GM12878 (cell line): ENCODE data around the gene EVI5L. TPM values are rescaled to one million over a fixed set of nuclear protein-coding genes. Genes with fewer than 3 reads are reported as not detected.

Source experiments
- ATAC-seq: fragments of 200-7000 bp; cut with Tn5 transposase; 3 replicates; pipeline ENCODE4 v1.9.1; 2020; ENCODE audit warnings: mild to moderate bottlenecking, moderate library complexity
- BruUV-seq: library from RNA; stranded (reverse); fragments of 400-500 nt; replicated peaks from 2 replicates; lab custom pipeline; 2021; lab: Mats Ljungman, UMichigan
- CTCF ChIA-PET: fragments of 300-600 bp; sonication (Branson Sonifier 250); formaldehyde crosslinking; extraction: SDS; loops from one replicate; lab custom pipeline; 2021; ENCODE audit warnings: inconsistent platforms; lab: Yijun Ruan, JAX
- POLR2A ChIA-PET: fragments of 350-600 bp; formaldehyde crosslinking; extraction: SDS; loops from one replicate; lab custom pipeline; 2021; ENCODE audit warnings: inconsistent platforms; lab: Charles Lee
- RAD21 ChIA-PET: fragments of 300-600 bp; sonication (Branson Sonifier 250); formaldehyde crosslinking; loops from one replicate; lab custom pipeline; 2023; ENCODE audit warnings: antibody characterized with exemption; ENCODE audit not compliant: unreplicated experiment; lab: Charles Lee
- SMC1A ChIA-PET: fragments of 300-600 bp; sonication (Branson Sonifier 250); formaldehyde crosslinking; loops from one replicate; lab custom pipeline; 2023; ENCODE audit not compliant: unreplicated experiment, uncharacterized antibody; lab: Charles Lee
- DNase-seq: peaks from one replicate; pipeline ENCODE4 v3.0.0-alpha.2; 2011; ENCODE audit warnings: low read depth, low spot score
- FAIRE-seq: peaks from 3 replicates; lab custom pipeline; 2011; peaks lifted over from hg19 to GRCh38; lab: Jason Lieb, UNC
- H2AFZ ChIP-seq: 2 replicates; pipeline ENCODE4 v1.6.0; 2011; ENCODE audit warnings: low read depth, low read length, control low read depth; ENCODE audit not compliant: control insufficient read depth
- H3K27ac ChIP-seq: 2 replicates; pipeline ENCODE4 v1.5.1; 2011; ENCODE audit warnings: control low read depth; ENCODE audit not compliant: control insufficient read depth, insufficient read depth
- H3K27me3 ChIP-seq, 2 experiments: replicated peaks in 1 of 2; 2 replicates each; pipeline versions ENCODE4 v1.6.0 to v1.6.1; 2011; ENCODE audit warnings: low read length in 1 of 2; ENCODE audit not compliant: control insufficient read depth in 2 of 2, insufficient read depth in 2 of 2
- H3K36me3 ChIP-seq, 2 experiments: 2 replicates each; pipeline ENCODE4 v1.5.1; 2011; ENCODE audit warnings: low read length in 1 of 2; ENCODE audit not compliant: control insufficient read depth in 2 of 2, insufficient read depth in 2 of 2
- H3K4me1 ChIP-seq: 2 replicates; pipeline ENCODE4 v1.6.1; 2011; ENCODE audit warnings: mild to moderate bottlenecking, low read length, moderate library complexity, mixed read lengths; ENCODE audit not compliant: control insufficient read depth, insufficient read depth
- H3K4me2 ChIP-seq: 2 replicates; pipeline ENCODE4 v1.6.0; 2011; ENCODE audit warnings: control low read depth; ENCODE audit not compliant: control insufficient read depth, insufficient read depth
- H3K4me3 ChIP-seq: fragments of 200-600 bp; sonication (generic); 2 replicates; pipeline ENCODE4 v1.5.1; 2016
- H3K79me2 ChIP-seq: 2 replicates; pipeline ENCODE4 v1.6.0; 2011; ENCODE audit warnings: low read length; ENCODE audit not compliant: control insufficient read depth, insufficient read depth
- H3K9ac ChIP-seq: 2 replicates; pipeline ENCODE4 v1.8.0; 2011; ENCODE audit warnings: low read length, control low read depth, mixed read lengths; ENCODE audit not compliant: control insufficient read depth, insufficient read depth
- H3K9me3 ChIP-seq: replicated peaks from 3 replicates; pipeline ENCODE4 v1.5.1; 2011; ENCODE audit warnings: mild to moderate bottlenecking, low read length; ENCODE audit not compliant: control insufficient read depth, insufficient read depth
- H4K20me1 ChIP-seq: 2 replicates; pipeline ENCODE4 v1.6.0; 2011; ENCODE audit not compliant: control insufficient read depth, insufficient read depth
- ATF7 ChIP-seq: fragments of 450-650 bp; IDR thresholded peaks from 2 replicates; pipeline ENCODE4 v1.6.1; 2016; ENCODE audit warnings: low read depth, mild to moderate bottlenecking
- BMI1 ChIP-seq: fragments of 450-650 bp; IDR thresholded peaks from 2 replicates; pipeline ENCODE4 v1.6.1; 2016; ENCODE audit warnings: mild to moderate bottlenecking, moderate library complexity, borderline replicate concordance
- BRCA1 ChIP-seq: IDR thresholded peaks from 2 replicates; pipeline ENCODE4 v1.6.1; 2011; ENCODE audit warnings: low read depth, low read length, improper control_type of control experiment
- CBX3 ChIP-seq: fragments of 200-600 bp; sonication (generic); IDR thresholded peaks from 2 replicates; pipeline ENCODE4 v1.6.1; 2016; ENCODE audit warnings: low read depth, borderline replicate concordance
- CREB1 ChIP-seq: IDR thresholded peaks from 2 replicates; pipeline ENCODE4 v1.6.1; 2012; ENCODE audit warnings: low read depth, mild to moderate bottlenecking, inconsistent platforms
- EED ChIP-seq: sonication (generic); IDR thresholded peaks from 2 replicates; pipeline ENCODE4 v1.6.1; 2016; ENCODE audit warnings: antibody characterized with exemption, low read depth
- IKZF1 ChIP-seq: fragments of 450-650 bp; conservative IDR thresholded peaks from 2 replicates; pipeline ENCODE4 v1.6.1; 2017; ENCODE audit warnings: antibody characterized with exemption, mild to moderate bottlenecking
- KDM1A ChIP-seq: fragments of 200-600 bp; sonication (generic); IDR thresholded peaks from 2 replicates; pipeline ENCODE4 v1.6.1; 2016; ENCODE audit warnings: borderline replicate concordance
- KLF5 ChIP-seq: fragments of 450-650 bp; IDR thresholded peaks from 2 replicates; pipeline ENCODE4 v1.6.1; 2014; ENCODE audit warnings: mild to moderate bottlenecking; ENCODE audit not compliant: partially characterized antibody
- MEF2B ChIP-seq: fragments of 450-650 bp; IDR thresholded peaks from 2 replicates; pipeline ENCODE4 v1.6.1; 2018; ENCODE audit warnings: mild to moderate bottlenecking, moderate library complexity; ENCODE audit not compliant: partially characterized antibody, poor library complexity, severe bottlenecking
- PML ChIP-seq: IDR thresholded peaks from 2 replicates; pipeline ENCODE4 v1.6.1; 2012; ENCODE audit warnings: low read length, inconsistent platforms
- RB1 ChIP-seq: fragments of 450-650 bp; formaldehyde crosslinking; IDR thresholded peaks from 2 replicates; pipeline ENCODE4 v1.6.1; 2017; ENCODE audit warnings: mild to moderate bottlenecking, borderline replicate concordance
- WRNIP1 ChIP-seq: IDR thresholded peaks from 2 replicates; pipeline ENCODE4 v1.6.1; 2011; ENCODE audit warnings: low read depth, low read length, improper control_type of control experiment, borderline replicate concordance
- WGBS: methylation state at CpG from one replicate; pipeline ENCODE4 v1.1.6; 2016; ENCODE audit warnings: low lambda C conversion rate; ENCODE audit not compliant: insufficient replicate concordance, insufficient coverage; ENCODE audit errors: missing lambda C conversion rate; 5-methylcytosine and 5-hydroxymethylcytosine counted together
- in situ Hi-C: fragments of 300-500 bp; cut with MboI; formaldehyde crosslinking; loops from 9 replicates; pipeline ENCODE4 v1.14.3; 2018; ENCODE audit warnings: mixed read lengths
- intact Hi-C: fragments of 100-400 bp; cut with micrococcal nuclease; formaldehyde crosslinking; loops from one replicate; pipeline ENCODE4 v1.14.2; 2022; ENCODE audit not compliant: unreplicated experiment
- polyA plus RNA-seq, 11 experiments: library from polyadenylated mRNA; depleted of rRNA in 4 of 11; unstranded in 6 of 11; stranded (reverse) in 5 of 11; fragments of >200 nt; fragmentation: Nextera tagmentation in 4 of 11; fragmentation: Illumina TruSeq in 1 of 11; extraction: Ambion mirVana in 4 of 11; extraction: Trizol in 1 of 11; gene quantifications; 1 replicate in 1 of 11; 2 replicates in 10 of 11; pipeline versions ENCODE4 v1.2.1 to v1.2.3, GENCODE V29; 2011 to 2016; ENCODE audit warnings: inconsistent platforms in 2 of 11, missing spikeins in 2 of 11, low read depth in 1 of 11
- total RNA-seq, 4 experiments: library from RNA; depleted of rRNA in 3 of 4; stranded (reverse); fragments of >200 nt in 3 of 4; fragmentation: Illumina TruSeq in 1 of 4; extraction: Trizol in 1 of 4; gene quantifications; 2 replicates each; pipeline versions ENCODE4 v1.2.1 to v1.2.3, GENCODE V29; 2013 to 2021
- TF ChIP-seq, protein P1 (sequence below): IDR thresholded peaks from 2 replicates; pipeline ENCODE4 v1.6.1; 2012; ENCODE audit warnings: mild to moderate bottlenecking, low read depth, low read length
- TF ChIP-seq, protein P2 (sequence below): IDR thresholded peaks from 2 replicates; pipeline ENCODE4 v1.6.1; 2011; ENCODE audit warnings: low read depth, mild to moderate bottlenecking, low read length, moderate library complexity, borderline replicate concordance; ENCODE audit errors: extremely low read depth
- TF ChIP-seq, protein P3 (sequence below): fragments of 450-650 bp; formaldehyde crosslinking; IDR thresholded peaks from 2 replicates; pipeline ENCODE4 v1.4.0; 2020; ENCODE audit warnings: mild to moderate bottlenecking, moderate library complexity

EVI5L gene
- total and polyA plus RNA-seq, 10 of the 15 experiments (the other 5 are each of a cell fraction or from before 2014, with no cell fraction given), result 0.23 to 13.8 (median 5.0) TPM

DNA sequence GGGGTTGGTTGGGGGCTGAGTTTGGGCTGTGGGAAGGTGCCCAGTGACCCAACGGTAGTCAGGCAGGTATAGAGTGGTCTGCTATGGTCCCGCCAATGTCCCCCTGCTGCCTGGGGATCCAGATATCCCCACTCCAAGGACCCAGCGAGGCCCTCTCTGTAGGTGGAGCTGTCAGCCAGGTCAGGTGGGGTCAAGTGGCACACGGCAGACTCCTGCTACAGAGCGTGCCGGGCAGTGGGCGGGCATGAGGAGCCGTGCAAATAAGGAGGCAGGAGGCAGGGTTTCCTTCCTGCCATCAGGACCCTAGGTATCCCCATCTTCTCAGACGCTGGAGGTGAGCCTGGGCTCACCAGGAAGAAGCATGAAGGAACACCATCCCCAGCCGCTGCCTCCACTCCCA, 14.9 kb downstream of the EVI5L start (continued):
- TF ChIP-seq CREB1 (no peak), IKZF1 (no peak), WRNIP1 (no peak), KLF5 (no peak)
- TF ChIP-seq, protein P1, sequence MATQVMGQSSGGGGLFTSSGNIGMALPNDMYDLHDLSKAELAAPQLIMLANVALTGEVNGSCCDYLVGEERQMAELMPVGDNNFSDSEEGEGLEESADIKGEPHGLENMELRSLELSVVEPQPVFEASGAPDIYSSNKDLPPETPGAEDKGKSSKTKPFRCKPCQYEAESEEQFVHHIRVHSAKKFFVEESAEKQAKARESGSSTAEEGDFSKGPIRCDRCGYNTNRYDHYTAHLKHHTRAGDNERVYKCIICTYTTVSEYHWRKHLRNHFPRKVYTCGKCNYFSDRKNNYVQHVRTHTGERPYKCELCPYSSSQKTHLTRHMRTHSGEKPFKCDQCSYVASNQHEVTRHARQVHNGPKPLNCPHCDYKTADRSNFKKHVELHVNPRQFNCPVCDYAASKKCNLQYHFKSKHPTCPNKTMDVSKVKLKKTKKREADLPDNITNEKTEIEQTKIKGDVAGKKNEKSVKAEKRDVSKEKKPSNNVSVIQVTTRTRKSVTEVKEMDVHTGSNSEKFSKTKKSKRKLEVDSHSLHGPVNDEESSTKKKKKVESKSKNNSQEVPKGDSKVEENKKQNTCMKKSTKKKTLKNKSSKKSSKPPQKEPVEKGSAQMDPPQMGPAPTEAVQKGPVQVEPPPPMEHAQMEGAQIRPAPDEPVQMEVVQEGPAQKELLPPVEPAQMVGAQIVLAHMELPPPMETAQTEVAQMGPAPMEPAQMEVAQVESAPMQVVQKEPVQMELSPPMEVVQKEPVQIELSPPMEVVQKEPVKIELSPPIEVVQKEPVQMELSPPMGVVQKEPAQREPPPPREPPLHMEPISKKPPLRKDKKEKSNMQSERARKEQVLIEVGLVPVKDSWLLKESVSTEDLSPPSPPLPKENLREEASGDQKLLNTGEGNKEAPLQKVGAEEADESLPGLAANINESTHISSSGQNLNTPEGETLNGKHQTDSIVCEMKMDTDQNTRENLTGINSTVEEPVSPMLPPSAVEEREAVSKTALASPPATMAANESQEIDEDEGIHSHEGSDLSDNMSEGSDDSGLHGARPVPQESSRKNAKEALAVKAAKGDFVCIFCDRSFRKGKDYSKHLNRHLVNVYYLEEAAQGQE, result no peak

DNA sequence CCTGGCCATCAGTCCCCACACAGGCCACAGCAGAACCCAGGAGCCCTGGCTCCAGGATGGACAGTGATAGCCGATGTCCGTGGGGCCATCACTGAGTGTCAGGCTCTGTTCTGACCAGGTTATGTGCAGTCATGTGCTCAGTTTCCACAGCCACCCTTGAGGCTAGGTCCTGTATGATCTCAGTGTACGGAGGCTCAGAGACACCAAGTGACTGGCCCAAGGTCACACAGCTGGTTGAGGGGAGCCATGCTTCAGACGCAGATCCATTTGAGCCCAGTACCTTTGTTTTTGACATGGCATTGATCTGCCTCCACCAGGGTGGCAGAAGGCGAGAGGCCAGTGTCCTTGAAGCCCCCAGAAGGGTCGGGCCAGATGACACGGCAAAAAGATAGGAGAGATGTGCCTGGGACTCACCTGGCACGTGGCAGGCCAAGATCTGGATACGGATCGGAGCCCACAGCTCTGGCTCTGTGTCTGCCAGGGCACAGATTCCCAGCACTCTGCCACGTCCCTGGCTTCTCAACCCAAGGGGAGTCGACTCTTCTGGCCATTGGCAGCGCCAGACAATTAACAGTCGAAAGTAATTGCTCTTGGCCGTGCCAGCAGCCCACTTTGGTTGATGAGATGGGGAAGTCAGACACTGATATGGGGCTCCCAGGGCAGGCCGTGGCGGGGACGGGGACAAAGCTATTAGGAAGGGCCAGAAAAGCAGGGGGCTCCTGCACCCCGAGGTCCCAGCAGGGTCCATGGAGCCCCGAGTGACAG, 15.6 kb downstream of the EVI5L start:
- H3K27me3 ChIP-seq, result no peaks in the 10 kb centered on the region
- 76% methylated on average over 20 of the region's 20 CpGs for WGBS
- no peaks in the 10 kb centered on the region for H3K79me2 ChIP-seq
- peaks cover 3% of the 10 kb centered on the region; the same call in 1 of the 2 replicates for H3K4me1 ChIP-seq
- no peaks in the 10 kb centered on the region for H3K36me3 ChIP-seq
- ATAC-seq (no peak), FAIRE-seq (no peak), DNase-seq (no peak)
- H4K20me1 ChIP-seq, result no peaks in the 10 kb centered on the region
- no peak overlapping the region for H3K9ac ChIP-seq
- ChIA-PET CTCF (no interaction called here), SMC1A (interaction anchor here (0.6 kb wide), 1 partner anchor 119 kb away, joined by 3 read pairs; no protein-coding TSS in a partner anchor), POLR2A (no interaction called here), RAD21 (no interaction called here)
- in situ Hi-C loops, result no loop called here
- H3K4me2 ChIP-seq, result no peak overlapping the region
- intact Hi-C loops, result no loop called here
- H3K9me3 ChIP-seq, result no peaks in the 10 kb centered on the region; the same call in 2 of the 3 replicates
- no TSS peak for BruUV-seq
- H3K27ac ChIP-seq, result no peak overlapping the region
- H2AFZ ChIP-seq, result no peak overlapping the region
- no peak overlapping the region for H3K4me3 ChIP-seq
- TF ChIP-seq KDM1A (no peak), PML (no peak), CBX3 (no peak), BRCA1 (no peak), BMI1 (no peak), RB1 (no peak), EED (no peak), ATF7 (no peak), MEF2B (no peak)
- TF ChIP-seq, protein P2, sequence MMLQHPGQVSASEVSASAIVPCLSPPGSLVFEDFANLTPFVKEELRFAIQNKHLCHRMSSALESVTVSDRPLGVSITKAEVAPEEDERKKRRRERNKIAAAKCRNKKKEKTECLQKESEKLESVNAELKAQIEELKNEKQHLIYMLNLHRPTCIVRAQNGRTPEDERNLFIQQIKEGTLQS, result no peak
- TF ChIP-seq, protein P3, sequence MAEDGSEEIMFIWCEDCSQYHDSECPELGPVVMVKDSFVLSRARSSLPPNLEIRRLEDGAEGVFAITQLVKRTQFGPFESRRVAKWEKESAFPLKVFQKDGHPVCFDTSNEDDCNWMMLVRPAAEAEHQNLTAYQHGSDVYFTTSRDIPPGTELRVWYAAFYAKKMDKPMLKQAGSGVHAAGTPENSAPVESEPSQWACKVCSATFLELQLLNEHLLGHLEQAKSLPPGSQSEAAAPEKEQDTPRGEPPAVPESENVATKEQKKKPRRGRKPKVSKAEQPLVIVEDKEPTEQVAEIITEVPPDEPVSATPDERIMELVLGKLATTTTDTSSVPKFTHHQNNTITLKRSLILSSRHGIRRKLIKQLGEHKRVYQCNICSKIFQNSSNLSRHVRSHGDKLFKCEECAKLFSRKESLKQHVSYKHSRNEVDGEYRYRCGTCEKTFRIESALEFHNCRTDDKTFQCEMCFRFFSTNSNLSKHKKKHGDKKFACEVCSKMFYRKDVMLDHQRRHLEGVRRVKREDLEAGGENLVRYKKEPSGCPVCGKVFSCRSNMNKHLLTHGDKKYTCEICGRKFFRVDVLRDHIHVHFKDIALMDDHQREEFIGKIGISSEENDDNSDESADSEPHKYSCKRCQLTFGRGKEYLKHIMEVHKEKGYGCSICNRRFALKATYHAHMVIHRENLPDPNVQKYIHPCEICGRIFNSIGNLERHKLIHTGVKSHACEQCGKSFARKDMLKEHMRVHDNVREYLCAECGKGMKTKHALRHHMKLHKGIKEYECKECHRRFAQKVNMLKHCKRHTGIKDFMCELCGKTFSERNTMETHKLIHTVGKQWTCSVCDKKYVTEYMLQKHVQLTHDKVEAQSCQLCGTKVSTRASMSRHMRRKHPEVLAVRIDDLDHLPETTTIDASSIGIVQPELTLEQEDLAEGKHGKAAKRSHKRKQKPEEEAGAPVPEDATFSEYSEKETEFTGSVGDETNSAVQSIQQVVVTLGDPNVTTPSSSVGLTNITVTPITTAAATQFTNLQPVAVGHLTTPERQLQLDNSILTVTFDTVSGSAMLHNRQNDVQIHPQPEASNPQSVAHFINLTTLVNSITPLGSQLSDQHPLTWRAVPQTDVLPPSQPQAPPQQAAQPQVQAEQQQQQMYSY (CRISPR knock-in tag), result no peak
